Measurements from ENCODE around the gene DEPDC4.

GRCh38 chr12:100215209-100215608 lies 51.7 kb downstream of the DEPDC4 start:
- TF ChIP-seq EZH2phosphoT487 (IDR thresholded peaks at IDR 0.05; ENCODE audit: insufficient read depth, low read depth) (no peak), EZH2 (IDR thresholded peaks at IDR 0.05; ENCODE audit: insufficient read depth, poor library complexity, severe bottlenecking) (no peak)

All from GM23248 (cell line).